K562 (cell line): ENCODE measurements around the gene HPF1. TPM values are rescaled to one million over a fixed set of nuclear protein-coding genes. Genes with fewer than 3 reads are reported as not detected.
"Not testable (repeated sequence)": the region's sequence is repeated elsewhere in the genome, so short reads cannot be mapped to it uniquely, and the experiment has no call there.

ENCODE experiments used
- ATAC-seq: fragments of 200-7000 bp; cut with Tn5 transposase; 3 replicates; pipeline ENCODE4 v1.9.1; 2020; ENCODE audit warnings: moderate library complexity
- BruUV-seq: library from RNA; stranded (reverse); fragments of 400-500 nt; replicated peaks from 2 replicates; lab custom pipeline; 2021; lab: Mats Ljungman, UMichigan
- CTCF ChIA-PET: fragments of 300-600 bp; formaldehyde crosslinking; extraction: SDS; loops from one replicate; lab custom pipeline; 2021; ENCODE audit warnings: low intra/inter-chr PET ratio; lab: Yijun Ruan, JAX
- POLR2A ChIA-PET: fragments of 300-600, 350-650 bp; sonication (Branson Sonifier 250); formaldehyde crosslinking; extraction: SDS; loops from one replicate; lab custom pipeline; 2021; ENCODE audit warnings: antibody characterized with exemption, inconsistent platforms; lab: Yijun Ruan, JAX
- DNase-seq, 4 experiments: peaks; one replicate each; pipeline versions ENCODE4 v3.0.0 to v3.0.0-alpha.2; 2011 to 2018; ENCODE audit warnings: low spot score in 3 of 4, mixed read lengths in 3 of 4; ENCODE audit errors: extremely low read depth in 1 of 4
- FAIRE-seq: peaks from 2 replicates; lab custom pipeline; 2011; peaks lifted over from hg19 to GRCh38; lab: Jason Lieb, UNC
- H2AFZ ChIP-seq: 2 replicates; pipeline ENCODE4 v1.6.0; 2011; ENCODE audit warnings: low read depth, low read length, control low read depth, inconsistent platforms
- H3K27ac ChIP-seq: fragments of 200-600 bp; 3 replicates; pipeline ENCODE4 v1.8.0; 2011; ENCODE audit warnings: low read depth, mild to moderate bottlenecking, control low read depth, inconsistent platforms, low read length, moderate library complexity, mixed read lengths; ENCODE audit errors: extremely low read depth
- H3K27me3 ChIP-seq, 2 experiments: fragments of 300-600 bp in 1 of 2; 2 replicates in 1 of 2; 3 replicates in 1 of 2; pipeline versions ENCODE4 v1.6.0 to v1.8.0; 2011; ENCODE audit warnings: inconsistent platforms in 2 of 2, low read length in 2 of 2, mild to moderate bottlenecking in 1 of 2, mixed read lengths in 1 of 2, moderate library complexity in 1 of 2; ENCODE audit not compliant: control insufficient read depth in 2 of 2, insufficient read depth in 2 of 2
- H3K36me3 ChIP-seq: fragments of 300-600 bp; 3 replicates; pipeline ENCODE4 v1.8.0; 2011; ENCODE audit warnings: mild to moderate bottlenecking, low read length, inconsistent platforms; ENCODE audit not compliant: control insufficient read depth, insufficient read depth
- H3K4me1 ChIP-seq, 2 experiments: fragments of 200-600 bp in 1 of 2; replicated peaks in 1 of 2; 2 replicates in 1 of 2; 3 replicates in 1 of 2; pipeline versions ENCODE4 v1.5.1 to v1.8.0; 2011; ENCODE audit warnings: inconsistent platforms in 2 of 2, low read length in 2 of 2, mild to moderate bottlenecking in 1 of 2, mixed read lengths in 1 of 2, moderate library complexity in 1 of 2; ENCODE audit not compliant: control insufficient read depth in 2 of 2, insufficient read depth in 2 of 2
- H3K4me2 ChIP-seq: 2 replicates; pipeline ENCODE4 v1.6.1; 2011; ENCODE audit warnings: low read length, control low read depth, inconsistent platforms, mixed read lengths; ENCODE audit not compliant: insufficient read depth
- H3K4me3 ChIP-seq: fragments of 200-600 bp; sonication (generic), shearing (Covaris generic); 2 replicates; pipeline ENCODE4 v1.5.1; 2016; ENCODE audit warnings: control low read depth, inconsistent platforms
- H3K79me2 ChIP-seq: fragments of 200-600 bp; 3 replicates; pipeline ENCODE4 v1.8.0; 2011; ENCODE audit warnings: low read length, inconsistent platforms; ENCODE audit not compliant: control insufficient read depth, insufficient read depth
- H3K9ac ChIP-seq, 2 experiments: 2 replicates each; pipeline versions ENCODE4 v1.6.0 to v1.6.1; 2011; ENCODE audit warnings: low read depth in 2 of 2, low read length in 2 of 2, control low read depth in 1 of 2, inconsistent platforms in 1 of 2, mild to moderate bottlenecking in 1 of 2, mixed read lengths in 1 of 2; ENCODE audit not compliant: insufficient read depth in 1 of 2
- H3K9me1 ChIP-seq: one replicate; pipeline ENCODE4 v1.6.0; 2011; ENCODE audit warnings: inconsistent platforms, mild to moderate bottlenecking, low read length, moderate library complexity; ENCODE audit not compliant: control insufficient read depth, insufficient read depth
- H3K9me3 ChIP-seq: replicated peaks from 2 replicates; pipeline ENCODE4 v1.5.1; 2011; ENCODE audit warnings: low read depth, low read length, inconsistent platforms; ENCODE audit not compliant: control insufficient read depth, insufficient read depth
- H4K20me1 ChIP-seq: replicated peaks from 2 replicates; pipeline ENCODE4 v1.6.1; 2011; ENCODE audit warnings: low read length, inconsistent platforms, mixed read lengths; ENCODE audit not compliant: control insufficient read depth, insufficient read depth
- KDM1A ChIP-seq, 2 experiments: fragments of 450-650 bp; IDR thresholded peaks; 2 replicates each; pipeline ENCODE4 v1.6.1; 2016; ENCODE audit warnings: mild to moderate bottlenecking in 2 of 2
- KLF10 ChIP-seq: fragments of 250-450 bp; sonication (Bioruptor Pico); IDR thresholded peaks from 2 replicates; pipeline ENCODE4 v1.6.1; 2021; ENCODE audit warnings: matching md5 sums
- PBX2 ChIP-seq, 2 experiments: IDR thresholded peaks in 1 of 2; conservative IDR thresholded peaks in 1 of 2; 2 replicates each; pipeline ENCODE4 v1.6.1; 2016; ENCODE audit warnings: low read depth in 2 of 2, mild to moderate bottlenecking in 1 of 2, missing compliant biosample characterization in 1 of 2, missing genetic modification characterization in 1 of 2, moderate library complexity in 1 of 2
- SIX5 ChIP-seq, 2 experiments: IDR thresholded peaks; 2 replicates each; pipeline ENCODE4 v1.6.1; 2011; ENCODE audit warnings: low read length in 2 of 2, borderline replicate concordance in 1 of 2, low read depth in 1 of 2, mild to moderate bottlenecking in 1 of 2, moderate library complexity in 1 of 2; ENCODE audit not compliant: insufficient read depth in 1 of 2
- ZNF146 ChIP-seq: IDR thresholded peaks from one replicate; pipeline ENCODE4 v1.6.1; 2018; ENCODE audit warnings: missing compliant biosample characterization; ENCODE audit not compliant: unreplicated experiment
- WGBS: fragments of 100-300 bp; shearing (Covaris generic); methylation state at CpG from one replicate; pipeline ENCODE4 v1.1.6; 2016; ENCODE audit warnings: low coverage, mixed read lengths; ENCODE audit not compliant: insufficient coverage; ENCODE audit errors: missing lambda C conversion rate; 5-methylcytosine and 5-hydroxymethylcytosine counted together
- in situ Hi-C: fragments of 300-500 bp; cut with MboI; formaldehyde crosslinking; loops from 4 replicates; pipeline ENCODE4 v1.15.0; 2018; ENCODE audit warnings: inconsistent platforms, mixed read lengths
- intact Hi-C: fragments of 100-400 bp; cut with micrococcal nuclease; formaldehyde crosslinking; loops from 2 replicates; pipeline ENCODE4 v1.14.2; 2022
- polyA plus RNA-seq, 8 experiments: library from polyadenylated mRNA; depleted of rRNA in 4 of 8; stranded (reverse) in 5 of 8; unstranded in 3 of 8; fragments of >200 nt; fragmentation: Nextera tagmentation in 2 of 8; fragmentation: Illumina TruSeq in 1 of 8; extraction: Ambion mirVana in 2 of 8; extraction: Trizol in 1 of 8; gene quantifications; 2 replicates each; pipeline versions ENCODE4 v1.2.1 to v1.2.3, GENCODE V29; 2011 to 2014; ENCODE audit warnings: inconsistent platforms in 1 of 8, missing spikeins in 1 of 8
- total RNA-seq, 7 experiments: library from RNA; depleted of rRNA in 6 of 7; stranded (reverse); fragments of >200 nt in 6 of 7; fragmentation: Illumina TruSeq in 2 of 7; extraction: Trizol in 2 of 7; gene quantifications; 2 replicates each; pipeline versions ENCODE4 v1.2.1 to v1.2.3, GENCODE V29; 2011 to 2021; ENCODE audit warnings: low replicate concordance in 1 of 7

Gene HPF1
- total and polyA plus RNA-seq, 9 of the 15 experiments (the other 6 are each of a cell fraction or from before 2014, with no cell fraction given): 21.2 to 89.4 (median 35.2) TPM

- H2AFZ ChIP-seq, H3K27ac ChIP-seq, in situ Hi-C loops, H4K20me1 ChIP-seq, H3K79me2 ChIP-seq, intact Hi-C loops, H3K9me3 ChIP-seq, H3K4me1 ChIP-seq, BruUV-seq, ATAC-seq, H3K9ac ChIP-seq, H3K4me2 ChIP-seq, DNase-seq, CTCF ChIA-PET, H3K27me3 ChIP-seq, FAIRE-seq, H3K4me3 ChIP-seq, H3K9me1 ChIP-seq: not testable (repeated sequence)
- POLR2A ChIA-PET: interaction anchor here (0.6 kb wide), 1 partner anchor 748 kb away, joined by 3 read pairs; no protein-coding TSS in a partner anchor
- TF ChIP-seq ZNF146 (CRISPR knock-in tag): peak; percentile 75
- TF ChIP-seq KDM1A (IDR thresholded peaks at IDR 0.05): peak in 1 of 2 experiments; percentile 13; a peak in 1 of 4 replicates
- peaks cover 17% of the 10 kb centered on the region for H3K36me3 ChIP-seq
Measured at GRCh38 chr4:169738604-169739003, 19.1 kb downstream of the HPF1 start.

DNA sequence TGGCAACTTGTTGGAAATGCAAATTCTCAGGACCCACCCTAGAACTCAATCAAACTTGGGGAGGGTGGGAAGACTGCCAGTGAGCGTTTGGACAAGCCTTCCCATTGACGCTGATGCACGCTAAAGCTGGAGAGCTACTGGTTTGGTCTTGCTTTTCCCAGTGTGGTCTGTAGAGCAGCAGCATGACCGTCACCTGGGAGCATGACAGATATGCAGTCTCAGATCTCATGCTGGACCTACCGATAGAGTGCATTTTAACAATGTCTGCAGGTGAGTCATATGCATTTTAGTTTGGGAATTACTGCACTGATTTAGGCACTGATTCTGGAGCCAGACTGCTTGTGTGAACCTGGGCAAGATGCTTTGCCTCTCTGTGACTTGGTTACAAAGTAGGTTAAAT is 27.2 kb downstream of the HPF1 start:
- Histone ChIP-seq H3K4me1 (no peaks in the 10 kb centered on the region), H3K9me1 (no peaks in the 10 kb centered on the region), H3K9ac (no peak overlapping the region), H3K4me3 (no peak overlapping the region), H3K27ac (no peak overlapping the region), H4K20me1 (no peaks in the 10 kb centered on the region), H3K27me3 (no peaks in the 10 kb centered on the region), H3K36me3 (peaks cover 28% of the 10 kb centered on the region; the same call in 2 of the 3 replicates), H2AFZ (no peak overlapping the region), H3K4me2 (no peak overlapping the region), H3K9me3 (no peaks in the 10 kb centered on the region), H3K79me2 (no peaks in the 10 kb centered on the region)
- DNase-seq (no peak), FAIRE-seq (no peak), ATAC-seq (no peak)
- CTCF ChIA-PET: no interaction called here
- POLR2A ChIA-PET: no interaction called here
- BruUV-seq: no TSS peak
- 0 out of 4 replicates have a peak, but pooled peaks have one; percentile 18 to 30 for TF ChIP-seq KDM1A (IDR thresholded peaks at IDR 0.05)
- TF ChIP-seq PBX2 (CRISPR knock-in tag; IDR thresholded peaks at IDR 0.05; ENCODE audit: low read depth): no peak
- TF ChIP-seq PBX2 (tag; conservative IDR thresholded peaks at IDR 0.05; ENCODE audit: low read depth): no peak
- TF ChIP-seq KLF10: no peak
- no peak for TF ChIP-seq SIX5 (IDR thresholded peaks at IDR 0.05; ENCODE audit: borderline replicate concordance in 1 of 2, insufficient read depth in 1 of 2, low read depth in 1 of 2, low read length in 2 of 2)
- intact Hi-C loops: no loop called here
- 80% methylated on average over 5 of the region's 5 CpGs for WGBS
- in situ Hi-C loops: no loop called here
